Stimulated activated CD8-positive, alpha-beta memory T cell treated with anti-CD3 and anti-CD28 coated beads, Interleukin-4, amount 100 ng/mL, for 4 hours (primary cell): ENCODE measurements around the gene RALGPS2.
"Not testable (repeated sequence)": the region's sequence is repeated elsewhere in the genome, so short reads cannot be mapped to it uniquely, and the experiment has no call there.

Source experiments
- DNase-seq, 2 donors: peaks; one replicate each; pipeline ENCODE4 v3.0.0-alpha.2; 2020; ENCODE audit warnings: low read depth in 2 of 2, low spot score in 1 of 2

RALGPS2 gene

DNA sequence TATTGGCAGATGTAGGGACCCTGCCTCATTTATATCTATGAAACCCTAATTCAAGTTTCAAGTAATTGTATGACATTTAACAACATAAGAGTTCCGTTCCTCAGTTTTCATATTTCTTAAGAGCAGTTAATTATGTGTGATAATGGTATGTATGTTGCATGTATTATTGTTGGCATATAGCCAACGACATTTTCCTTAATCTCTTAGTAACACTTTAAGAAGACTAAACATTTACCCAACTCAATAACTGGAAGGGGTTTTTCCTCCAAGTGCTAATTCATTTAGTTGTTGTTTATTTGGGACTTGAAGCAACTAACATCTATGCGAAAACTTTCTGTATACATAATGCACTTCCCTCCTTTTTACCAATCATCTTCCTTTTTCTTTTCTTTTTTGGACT is 1.5 kb upstream of the RALGPS2 start:
- DNase-seq: no peak

GRCh38 chr1:178724376-178724727 is 692 bp upstream of the RALGPS2 start:
- DNase-seq: no peak

GRCh38 chr1:178725466-178726086 is 532 bp downstream of the RALGPS2 start:
- DNase-seq: no peak

DNA sequence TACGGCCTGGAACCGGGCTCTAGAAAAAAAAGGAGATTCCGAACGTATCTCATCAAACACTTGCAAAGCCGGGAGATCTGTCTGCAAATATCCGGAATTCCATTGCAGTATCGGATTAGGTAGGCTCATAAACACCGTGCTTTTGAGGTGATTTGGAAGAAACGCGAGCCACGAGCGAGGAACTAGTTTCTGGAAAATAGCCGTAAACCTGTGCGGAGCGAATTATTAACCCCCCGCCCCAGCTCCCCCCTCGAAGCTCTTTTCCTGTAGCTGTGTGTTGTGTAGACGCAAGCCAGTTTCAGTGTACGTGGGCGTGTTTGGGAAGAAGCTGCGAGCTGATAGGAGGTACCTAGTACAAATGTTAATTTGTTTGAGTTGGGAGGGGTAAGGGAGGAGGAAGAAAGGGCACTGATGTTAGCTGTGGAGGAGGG is 1.1 kb downstream of the RALGPS2 start:
- peak in 1 of 2 donors; percentile 27 for DNase-seq

DNA sequence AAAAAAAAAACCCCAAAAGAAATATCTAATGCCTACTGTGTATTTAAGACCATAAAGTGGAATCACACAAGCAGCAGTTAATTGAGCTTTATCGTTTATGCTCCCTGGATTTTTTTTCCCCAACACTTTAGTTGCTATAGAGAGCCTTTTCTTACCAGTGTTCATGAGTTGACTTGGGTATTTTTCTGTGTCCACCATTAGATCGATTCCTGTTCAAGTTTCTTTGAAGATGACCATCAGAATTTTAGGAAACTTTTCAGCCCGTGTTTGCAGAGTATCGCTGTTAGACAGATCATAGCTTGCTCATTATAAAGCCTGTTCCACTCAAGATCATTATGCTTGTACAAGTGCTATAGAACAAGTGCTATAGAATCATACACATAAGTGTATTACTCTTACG is 1.5 kb downstream of the RALGPS2 start:
- no peak for DNase-seq

GRCh38 chr1:178727014-178727895 is 2.2 kb downstream of the RALGPS2 start:
- DNase-seq: no peak

DNA sequence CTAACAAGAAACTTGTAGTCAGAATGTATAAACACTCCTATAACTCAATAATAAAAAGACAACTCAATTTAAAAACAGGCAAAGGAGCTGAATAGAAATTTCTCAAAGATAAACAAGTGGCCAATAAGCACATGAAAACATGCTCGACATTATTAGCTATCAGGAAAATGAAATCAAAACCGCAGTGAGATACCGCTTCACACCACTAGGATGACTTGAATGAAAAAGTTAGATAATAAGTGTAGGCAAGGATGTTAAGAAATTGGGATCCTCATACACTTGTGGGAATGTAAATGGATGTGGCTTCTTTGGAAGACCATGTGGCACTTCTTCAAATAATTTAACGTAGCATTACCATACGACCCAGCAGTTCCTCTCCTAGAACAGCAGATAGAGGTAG is 8.9 kb downstream of the RALGPS2 start:
- no peak for DNase-seq

DNA sequence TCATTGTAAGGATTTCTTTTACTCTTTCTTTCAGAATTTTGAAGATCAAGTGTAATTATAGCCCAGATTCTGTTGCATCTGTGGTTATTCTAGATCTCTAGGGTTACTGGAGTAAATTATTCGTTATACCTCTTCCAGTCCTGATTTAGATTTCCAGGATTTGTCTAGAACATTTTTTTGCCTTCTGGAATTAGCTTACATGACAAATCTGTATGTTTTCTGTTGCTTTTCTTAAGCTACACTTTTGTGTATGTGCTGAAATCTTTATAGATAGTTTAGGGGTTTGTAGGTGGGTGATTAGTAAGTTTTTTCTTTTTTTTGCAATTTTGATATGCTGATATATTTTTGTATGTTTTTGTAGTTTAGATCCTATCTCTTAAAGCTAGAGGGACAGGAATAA is 13.7 kb downstream of the RALGPS2 start:
- no peak for DNase-seq

DNA sequence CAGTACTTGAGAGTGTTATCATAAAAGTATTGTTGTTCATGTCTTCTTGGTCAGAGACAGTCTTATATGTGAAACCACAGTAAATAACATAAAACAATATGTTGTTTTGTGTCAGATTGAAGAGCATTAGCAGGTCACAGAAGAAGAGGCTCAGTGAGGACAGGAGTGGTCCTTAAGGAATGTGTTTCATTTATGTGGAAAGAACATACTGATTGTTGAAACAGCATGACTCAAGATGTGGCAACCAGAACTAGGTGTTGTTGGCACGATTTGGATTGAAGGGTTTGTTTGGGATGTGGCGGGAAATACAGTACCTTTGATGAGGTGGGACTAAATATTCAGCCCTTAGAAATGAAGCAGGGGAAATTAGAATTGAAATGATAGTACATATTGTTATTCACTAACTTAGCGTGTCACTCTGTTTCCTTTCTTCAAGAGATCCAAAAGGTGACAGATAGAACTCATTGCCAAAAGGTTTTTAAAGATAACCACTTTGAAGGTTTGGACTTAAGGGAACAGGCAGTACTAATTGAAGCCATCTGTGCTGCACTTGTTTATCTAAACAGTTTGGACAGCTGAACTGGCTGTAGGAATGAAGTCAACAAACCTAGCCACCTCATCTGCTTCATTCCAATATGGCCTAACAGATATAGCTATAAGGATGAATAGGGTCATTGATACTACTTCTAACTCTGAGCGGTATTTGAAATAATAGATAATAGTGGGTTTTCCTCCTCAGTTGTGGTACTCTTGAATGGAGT is 14.4 kb downstream of the RALGPS2 start:
- DNase-seq: no peak

DNA sequence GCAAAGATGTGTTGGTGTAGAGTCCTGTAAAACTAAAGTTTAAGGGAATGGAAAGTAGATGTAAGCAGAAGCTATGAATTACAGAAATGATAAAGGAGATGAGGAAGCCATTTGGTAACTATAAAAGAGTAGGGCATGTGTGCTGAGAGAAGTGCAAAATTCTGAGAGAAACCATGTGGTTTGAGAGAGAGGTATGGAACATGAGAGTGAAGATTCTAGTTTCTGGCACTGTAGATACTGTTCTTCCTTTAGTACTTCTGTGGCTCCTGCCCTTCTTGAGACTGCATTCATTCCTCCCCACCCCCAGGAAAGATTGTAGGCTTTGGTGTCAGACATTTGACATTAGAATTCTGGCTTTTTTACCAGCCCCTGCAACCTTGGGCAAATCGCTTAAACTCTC is 15.4 kb downstream of the RALGPS2 start:
- DNase-seq: no peak

DNA sequence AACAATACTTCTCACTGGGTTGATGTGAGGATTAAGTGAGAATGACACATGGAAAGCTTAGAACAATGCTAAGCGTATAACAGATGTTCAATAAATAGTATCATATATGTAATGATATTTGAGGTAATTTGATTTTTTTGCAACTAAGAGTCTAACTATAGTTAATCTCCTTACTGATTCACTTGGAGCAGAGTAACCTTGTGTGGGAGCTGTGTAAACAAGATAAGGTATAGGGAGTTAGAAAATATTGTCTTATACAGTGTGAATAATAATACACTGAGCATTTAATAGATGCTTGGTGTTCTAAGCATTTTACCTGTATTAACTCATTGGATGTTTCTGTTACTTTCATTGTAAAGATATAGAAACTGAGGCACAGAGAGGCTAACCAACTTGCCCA is 15.9 kb downstream of the RALGPS2 start:
- DNase-seq: no peak

- no peak for DNase-seq
These were observed 18.8 kb downstream of the RALGPS2 start for GRCh38 chr1:178743801-178744200.

DNA sequence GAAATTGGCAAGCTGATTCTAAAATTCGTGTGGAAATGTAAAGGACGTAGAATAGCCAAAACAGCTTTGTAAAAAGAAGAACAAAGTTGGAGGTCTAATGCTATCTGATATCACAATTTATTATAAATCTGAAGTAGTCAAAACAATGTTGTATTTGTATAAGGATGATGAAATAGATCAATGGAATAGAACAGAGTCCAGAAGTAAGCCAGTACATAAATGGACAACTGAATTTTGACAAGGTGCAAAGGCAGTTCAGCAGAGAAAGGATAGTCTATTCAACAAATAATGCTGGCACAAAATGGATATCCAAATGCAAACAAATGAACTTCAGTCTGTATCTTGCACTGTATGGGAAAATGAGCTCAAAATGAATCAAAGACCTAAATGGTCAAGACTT is 20.2 kb downstream of the RALGPS2 start:
- no peak for DNase-seq

- DNase-seq: no peak
These were observed 21.3 kb downstream of the RALGPS2 start for GRCh38 chr1:178746345-178746744.

DNA sequence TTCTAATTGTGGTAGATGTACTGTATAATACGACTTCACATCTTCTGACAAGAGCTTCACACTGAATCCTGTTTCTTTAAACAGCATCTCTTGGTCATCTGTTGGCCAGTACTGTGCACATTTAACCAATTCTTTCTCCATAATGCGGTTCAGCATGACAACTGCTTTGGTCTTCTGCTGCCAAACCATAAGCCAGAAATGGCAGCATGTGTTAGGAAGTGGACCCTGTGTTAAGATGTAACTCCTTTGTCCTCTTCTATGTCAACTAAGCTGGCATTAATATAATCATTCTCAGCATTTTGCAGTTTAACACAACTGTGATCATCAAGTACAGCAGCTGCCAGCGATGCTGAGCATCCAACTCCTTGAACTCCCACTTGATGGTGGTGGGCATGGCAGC is 22.3 kb downstream of the RALGPS2 start:
- not testable (repeated sequence) for DNase-seq

- no peak for DNase-seq
These were observed 24.6 kb downstream of the RALGPS2 start for GRCh38 chr1:178749581-178750166.

DNA sequence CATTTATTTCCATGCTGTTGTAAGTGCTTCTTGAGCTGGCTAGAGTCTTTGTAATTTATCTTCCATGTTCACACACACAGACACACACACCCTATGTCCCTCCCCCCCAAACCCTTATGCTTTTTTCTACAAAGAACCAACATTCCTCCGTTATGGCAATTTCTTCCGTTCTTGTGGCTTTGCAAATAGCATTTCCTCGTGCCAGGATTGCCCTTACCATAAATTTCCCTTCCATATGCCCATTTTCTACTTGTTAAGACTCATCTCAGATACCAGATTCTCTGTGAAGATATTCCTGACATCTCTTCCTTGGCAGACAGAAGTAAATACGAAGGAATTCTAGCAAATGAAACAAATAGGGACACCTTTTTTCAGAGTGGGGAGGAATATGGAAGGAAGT is 26.0 kb downstream of the RALGPS2 start:
- DNase-seq: no peak

DNA sequence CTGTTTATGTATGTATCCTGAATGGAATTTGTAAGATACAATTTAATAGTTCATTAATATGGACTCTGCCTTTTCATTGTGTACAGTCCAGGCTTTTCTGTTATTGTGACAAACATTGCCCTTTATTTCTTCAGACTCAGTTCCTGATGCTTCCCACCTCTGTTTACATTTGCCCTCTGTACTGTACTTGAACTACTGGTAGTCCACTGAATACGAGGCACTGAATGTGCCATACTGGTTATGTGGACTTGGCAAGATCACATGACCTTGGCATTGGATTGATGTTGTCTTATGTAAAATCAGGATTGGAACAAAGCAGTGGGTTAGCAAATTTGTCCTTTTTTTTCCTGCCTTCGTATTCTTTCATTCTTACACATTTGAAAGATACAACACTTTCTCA is 27.8 kb downstream of the RALGPS2 start:
- no peak for DNase-seq

GRCh38 chr1:178754655-178755256 is 29.7 kb downstream of the RALGPS2 start:
- not testable (repeated sequence) for DNase-seq

DNA sequence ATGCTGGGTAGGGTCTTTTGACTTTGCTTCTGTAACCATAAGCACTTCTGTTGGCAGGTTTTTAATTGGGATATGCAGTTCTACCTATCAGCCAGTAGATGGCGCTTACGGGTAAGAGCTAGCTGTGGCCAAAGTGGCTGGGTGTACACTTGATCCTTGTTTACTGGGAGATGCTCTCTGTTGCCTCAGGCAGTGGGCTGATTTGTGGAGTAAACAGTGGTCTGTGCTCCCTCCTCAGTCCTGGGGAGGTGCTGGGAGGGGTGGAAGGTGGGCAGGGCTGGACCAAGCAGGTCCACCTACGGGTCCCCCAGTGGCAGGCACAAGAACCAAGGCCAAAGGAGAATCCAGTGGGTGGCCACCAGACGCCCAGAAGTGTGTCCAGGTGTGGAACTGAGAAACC is 43.4 kb downstream of the RALGPS2 start:
- no peak for DNase-seq

DNA sequence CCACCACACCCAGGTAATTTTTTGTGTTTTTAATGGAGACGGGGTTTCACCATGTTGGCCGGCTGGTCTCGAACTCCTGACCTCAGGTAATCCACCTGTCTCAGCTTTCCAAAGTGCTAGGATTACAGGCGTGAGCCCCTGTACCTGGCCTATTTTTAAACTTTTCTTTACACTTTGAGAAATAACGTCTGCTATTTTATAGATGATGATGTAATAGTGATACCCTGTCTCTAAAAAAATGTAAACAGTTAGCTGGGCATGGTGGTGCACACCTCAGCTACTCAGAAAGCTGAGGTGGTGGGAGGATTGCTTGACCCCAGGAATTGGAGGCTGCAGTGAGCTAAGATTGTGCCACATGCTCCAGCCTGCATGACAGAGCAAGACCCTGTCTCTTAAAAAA is 47.9 kb downstream of the RALGPS2 start:
- DNase-seq: no peak
